ENCODE data around the gene CCL13. TPM values are rescaled to one million over a fixed set of nuclear protein-coding genes. Genes with fewer than 3 reads are reported as not detected.

Gene CCL13
- total and polyA plus RNA-seq, 12 donors = 0.39 to 64.0 (median 1.4) TPM; not detected in 1

- no peaks in the 10 kb centered on the region for H3K9me3 ChIP-seq
- H3K27ac ChIP-seq = no peak overlapping the region
- no peak for DNase-seq
- H3K4me3 ChIP-seq = no peak overlapping the region
- peaks cover 0 to 16% (median 0%) of the 10 kb centered on the region in 9 donors for H3K4me1 ChIP-seq
- ATAC-seq = no peak
- H3K36me3 ChIP-seq = no peaks in the 10 kb centered on the region
- TF ChIP-seq CTCF (IDR thresholded peaks at IDR 0.05) = no peak
- WGBS, 2 donors = 51 to 72% methylated on average over 1 of the region's 1 CpG
- H3K27me3 ChIP-seq = peaks cover 0 to 35% (median 26%) of the 10 kb centered on the region in 7 donors
- intact Hi-C loops (cut with DNase I) = no loop called here
These were observed 43.4 kb downstream of the CCL13 start for GRCh38 chr17:34399725-34400124.

GRCh38 chr17:34400301-34400931 is 44.1 kb downstream of the CCL13 start:
- WGBS, 2 donors = 63 to 74% methylated on average over 10 of the region's 10 CpGs

GRCh38 chr17:34401165-34401564 is 44.9 kb downstream of the CCL13 start:
- DNase-seq (no peak), ATAC-seq (no peak)
- no peak overlapping the region for H3K4me3 ChIP-seq
- H3K4me1 ChIP-seq = peaks cover 0 to 16% (median 0%) of the 10 kb centered on the region in 9 donors
- H3K27me3 ChIP-seq = peaks cover 0 to 35% (median 17%) of the 10 kb centered on the region in 7 donors
- TF ChIP-seq CTCF (IDR thresholded peaks at IDR 0.05) = no peak
- H3K36me3 ChIP-seq = no peaks in the 10 kb centered on the region
- H3K9me3 ChIP-seq = no peaks in the 10 kb centered on the region
- no peak overlapping the region for H3K27ac ChIP-seq
- WGBS, 2 donors = 82 to 85% methylated on average over 5 of the region's 5 CpGs
- intact Hi-C loops (cut with DNase I) = no loop called here

More at GRCh38 chr17:34400301-34400931, 44.1 kb downstream of the CCL13 start:
- intact Hi-C loops (cut with DNase I) = no loop called here
- H3K27ac ChIP-seq = no peak overlapping the region
- no peaks in the 10 kb centered on the region for H3K9me3 ChIP-seq
- H3K4me1 ChIP-seq = peaks cover 0 to 16% (median 0%) of the 10 kb centered on the region in 9 donors
- no peak overlapping the region for H3K4me3 ChIP-seq
- ATAC-seq = no peak
- H3K36me3 ChIP-seq = no peaks in the 10 kb centered on the region
- H3K27me3 ChIP-seq = peaks cover 0 to 39% (median 22%) of the 10 kb centered on the region in 7 donors
- TF ChIP-seq CTCF (IDR thresholded peaks at IDR 0.05) = no peak
- DNase-seq = no peak

- DNase-seq (no peak), ATAC-seq (no peak)
- H3K4me3 ChIP-seq = no peak overlapping the region
- TF ChIP-seq CTCF (IDR thresholded peaks at IDR 0.05) = no peak
- intact Hi-C loops (cut with DNase I) = no loop called here
- WGBS, 2 donors = 60 to 67% methylated on average over 4 of the region's 4 CpGs
- H3K4me1 ChIP-seq = peaks cover 0 to 16% (median 0%) of the 10 kb centered on the region in 9 donors
- no peaks in the 10 kb centered on the region for H3K36me3 ChIP-seq
- H3K27ac ChIP-seq = no peak overlapping the region
- no peaks in the 10 kb centered on the region for H3K9me3 ChIP-seq
- H3K27me3 ChIP-seq = peaks cover 0 to 32% (median 16%) of the 10 kb centered on the region in 7 donors
These were observed 46.7 kb downstream of the CCL13 start for GRCh38 chr17:34403006-34403405.

Measured in heart right ventricle (tissue), 16 donors.